ENCODE data around the gene PSG1.
"Not testable (repeated sequence)": the region's sequence is repeated elsewhere in the genome, so short reads cannot be mapped to it uniquely, and the experiment has no call there.

- TF ChIP-seq, protein P1, sequence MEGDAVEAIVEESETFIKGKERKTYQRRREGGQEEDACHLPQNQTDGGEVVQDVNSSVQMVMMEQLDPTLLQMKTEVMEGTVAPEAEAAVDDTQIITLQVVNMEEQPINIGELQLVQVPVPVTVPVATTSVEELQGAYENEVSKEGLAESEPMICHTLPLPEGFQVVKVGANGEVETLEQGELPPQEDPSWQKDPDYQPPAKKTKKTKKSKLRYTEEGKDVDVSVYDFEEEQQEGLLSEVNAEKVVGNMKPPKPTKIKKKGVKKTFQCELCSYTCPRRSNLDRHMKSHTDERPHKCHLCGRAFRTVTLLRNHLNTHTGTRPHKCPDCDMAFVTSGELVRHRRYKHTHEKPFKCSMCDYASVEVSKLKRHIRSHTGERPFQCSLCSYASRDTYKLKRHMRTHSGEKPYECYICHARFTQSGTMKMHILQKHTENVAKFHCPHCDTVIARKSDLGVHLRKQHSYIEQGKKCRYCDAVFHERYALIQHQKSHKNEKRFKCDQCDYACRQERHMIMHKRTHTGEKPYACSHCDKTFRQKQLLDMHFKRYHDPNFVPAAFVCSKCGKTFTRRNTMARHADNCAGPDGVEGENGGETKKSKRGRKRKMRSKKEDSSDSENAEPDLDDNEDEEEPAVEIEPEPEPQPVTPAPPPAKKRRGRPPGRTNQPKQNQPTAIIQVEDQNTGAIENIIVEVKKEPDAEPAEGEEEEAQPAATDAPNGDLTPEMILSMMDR (IDR thresholded peaks at IDR 0.05): not testable (repeated sequence)
- not testable (repeated sequence) for TF ChIP-seq POLR2A (IDR thresholded peaks at IDR 0.05)
Observed at GRCh38 chr19:42897729-42898128, 18.2 kb upstream of the PSG1 start.
